H1 (cell line): ENCODE data around the gene INO80C. TPM values are rescaled to one million over a fixed set of nuclear protein-coding genes. Genes with fewer than 3 reads are reported as not detected.

Source experiments
- CTCF ChIA-PET: fragments of 300-600 bp; sonication (Branson Sonifier 250); formaldehyde crosslinking; loops from one replicate; lab custom pipeline; 2021; ENCODE audit not compliant: partially characterized antibody; lab: Charles Lee
- POLR2A ChIA-PET: fragments of 300-600 bp; sonication (Branson Sonifier 250); formaldehyde crosslinking; loops from one replicate; lab custom pipeline; 2021; ENCODE audit warnings: inconsistent platforms; ENCODE audit not compliant: partially characterized antibody; lab: Charles Lee
- DNase-seq, 2 experiments: peaks; one replicate each; pipeline versions ENCODE4 v3.0.0 to v3.0.0-alpha.2; 2010 to 2022; ENCODE audit warnings: low spot score in 2 of 2, low read depth in 1 of 2, mixed read lengths in 1 of 2
- FAIRE-seq: peaks from 2 replicates; lab custom pipeline; 2011; peaks lifted over from hg19 to GRCh38; lab: Jason Lieb, UNC
- H2AFZ ChIP-seq: 2 replicates; pipeline ENCODE4 v1.8.1; 2012; ENCODE audit warnings: low read length, inconsistent platforms
- H2AK5ac ChIP-seq: 2 replicates; pipeline ENCODE4 v1.6.1; 2013; ENCODE audit warnings: low read depth, low read length
- H2BK120ac ChIP-seq: replicated peaks from 2 replicates; pipeline ENCODE3; 2013; ENCODE audit warnings: low read depth, low read length, inconsistent platforms
- H2BK12ac ChIP-seq: 2 replicates; pipeline ENCODE4 v1.6.1; 2013; ENCODE audit warnings: low read depth, low read length
- H2BK15ac ChIP-seq: 2 replicates; pipeline ENCODE4 v1.6.1; 2013; ENCODE audit warnings: low read length
- H2BK20ac ChIP-seq: 2 replicates; pipeline ENCODE4 v1.6.1; 2013; ENCODE audit warnings: low read length
- H2BK5ac ChIP-seq: 2 replicates; pipeline ENCODE4 v1.6.1; 2013; ENCODE audit warnings: low read depth, low read length
- H3K14ac ChIP-seq: 2 replicates; pipeline ENCODE4 v1.6.1; 2013; ENCODE audit warnings: inconsistent platforms; ENCODE audit not compliant: insufficient read length
- H3K18ac ChIP-seq: 2 replicates; pipeline ENCODE4 v1.6.1; 2013; ENCODE audit warnings: low read length; ENCODE audit errors: extremely low read depth
- H3K23ac ChIP-seq: 2 replicates; pipeline ENCODE4 v1.6.1; 2013; ENCODE audit warnings: inconsistent platforms; ENCODE audit not compliant: insufficient read length
- H3K23me2 ChIP-seq: 2 replicates; pipeline ENCODE4 v1.6.1; 2013; ENCODE audit warnings: low read depth, low read length
- H3K27ac ChIP-seq: 2 replicates; pipeline ENCODE4 v1.6.1; 2011; ENCODE audit warnings: low read depth, low read length, inconsistent platforms
- H3K27me3 ChIP-seq, 4 experiments: replicated peaks in 1 of 4; 1 replicate in 1 of 4; 2 replicates in 3 of 4; pipeline versions ENCODE4 v1.6.1 to v1.8.1; 2011 to 2013; ENCODE audit warnings: low read length in 3 of 4, mild to moderate bottlenecking in 3 of 4, inconsistent platforms in 2 of 4, mixed read lengths in 2 of 4, moderate library complexity in 1 of 4; ENCODE audit not compliant: control insufficient read depth in 3 of 4, insufficient read depth in 3 of 4; ENCODE audit errors: extremely low read depth in 1 of 4
- H3K36me3 ChIP-seq, 4 experiments: 2 replicates each; pipeline versions ENCODE4 v1.6.1 to v1.8.1; 2011 to 2013; ENCODE audit warnings: mild to moderate bottlenecking in 4 of 4, low read length in 3 of 4, moderate library complexity in 2 of 4, control low read depth in 1 of 4, inconsistent platforms in 1 of 4; ENCODE audit not compliant: insufficient read depth in 4 of 4, control insufficient read depth in 2 of 4
- H3K4ac ChIP-seq: replicated peaks from 2 replicates; pipeline ENCODE3; 2013; ENCODE audit warnings: low read length, low read depth, mixed read lengths, inconsistent platforms; ENCODE audit not compliant: insufficient read length
- H3K4me1 ChIP-seq, 4 experiments: replicated peaks in 1 of 4; 1 replicate in 1 of 4; 2 replicates in 3 of 4; pipeline versions ENCODE4 v1.6.1 to v1.8.1; 2011 to 2013; ENCODE audit warnings: low read length in 3 of 4, inconsistent platforms in 2 of 4, mixed read lengths in 1 of 4; ENCODE audit not compliant: insufficient read depth in 4 of 4, control insufficient read depth in 3 of 4
- H3K4me2 ChIP-seq, 2 experiments: 2 replicates each; pipeline versions ENCODE4 v1.6.1 to v1.8.1; 2011 to 2013; ENCODE audit warnings: low read depth in 2 of 2, low read length in 2 of 2, control low read depth in 1 of 2, inconsistent platforms in 1 of 2, mild to moderate bottlenecking in 1 of 2; ENCODE audit not compliant: insufficient read depth in 1 of 2
- H3K4me3 ChIP-seq, 4 experiments: fragments of 200-600, 300-600 bp in 1 of 4; sonication (generic), shearing (Covaris generic), sonication (Bioruptor Twin) in 1 of 4; 2 replicates each; pipeline versions ENCODE4 v1.5.1 to v1.8.1; 2011 to 2016; ENCODE audit warnings: low read length in 4 of 4, low read depth in 3 of 4, control low read depth in 2 of 4, inconsistent platforms in 2 of 4, mild to moderate bottlenecking in 2 of 4, mixed read lengths in 1 of 4, moderate library complexity in 1 of 4; ENCODE audit not compliant: insufficient read depth in 2 of 4; ENCODE audit errors: extremely low read depth in 1 of 4
- H3K56ac ChIP-seq: replicated peaks from 2 replicates; pipeline ENCODE3; 2013; ENCODE audit warnings: low read depth, mild to moderate bottlenecking, mixed read lengths, low read length, inconsistent platforms; ENCODE audit not compliant: insufficient read length
- H3K79me1 ChIP-seq: 2 replicates; pipeline ENCODE4 v1.6.1; 2013; ENCODE audit warnings: low read depth, low read length, control low read depth
- H3K79me2 ChIP-seq, 2 experiments: 2 replicates each; pipeline versions ENCODE4 v1.6.1 to v1.8.1; 2012 to 2013; ENCODE audit warnings: low read length in 2 of 2, mild to moderate bottlenecking in 2 of 2, inconsistent platforms in 1 of 2; ENCODE audit not compliant: insufficient read depth in 2 of 2, control insufficient read depth in 1 of 2
- H3K9ac ChIP-seq, 4 experiments: replicated peaks in 1 of 4; 1 replicate in 1 of 4; 2 replicates in 3 of 4; pipeline versions ENCODE4 v1.6.1 to v1.8.1; 2011 to 2013; ENCODE audit warnings: low read depth in 3 of 4, low read length in 3 of 4, control low read depth in 2 of 4, mild to moderate bottlenecking in 2 of 4, moderate library complexity in 2 of 4, inconsistent platforms in 1 of 4; ENCODE audit errors: extremely low read depth in 1 of 4
- H3K9me3 ChIP-seq, 2 experiments: 2 replicates each; pipeline versions ENCODE4 v1.6.1 to v1.8.1; 2012 to 2013; ENCODE audit warnings: mild to moderate bottlenecking in 2 of 2, moderate library complexity in 2 of 2, control low read depth in 1 of 2, inconsistent platforms in 1 of 2, low read depth in 1 of 2, low read length in 1 of 2, mixed read lengths in 1 of 2; ENCODE audit not compliant: insufficient read depth in 2 of 2
- H4K20me1 ChIP-seq, 2 experiments: replicated peaks in 1 of 2; 2 replicates each; pipeline versions ENCODE3 to v1.8.1; 2011 to 2013; ENCODE audit warnings: inconsistent platforms in 2 of 2, low read length in 2 of 2, mild to moderate bottlenecking in 1 of 2; ENCODE audit not compliant: insufficient read depth in 2 of 2, control insufficient read depth in 1 of 2
- H4K5ac ChIP-seq: 2 replicates; pipeline ENCODE4 v1.6.1; 2013; ENCODE audit warnings: low read length, low read depth, mixed read lengths, inconsistent platforms; ENCODE audit not compliant: insufficient read length
- H4K8ac ChIP-seq: 2 replicates; pipeline ENCODE4 v1.8.0; 2013; ENCODE audit warnings: mild to moderate bottlenecking, moderate library complexity, low read length, inconsistent platforms; ENCODE audit not compliant: insufficient read depth; ENCODE audit errors: extremely low read depth
- H4K91ac ChIP-seq: replicated peaks from 2 replicates; pipeline ENCODE3; 2013; ENCODE audit warnings: low read length, mixed read lengths, inconsistent platforms; ENCODE audit not compliant: insufficient read length
- WGBS, 2 experiments: shearing (Covaris generic) in 1 of 2; methylation state at CpG; one replicate each; pipeline versions ENCODE4 v1.1.6 to v1.1.7; 2013 to 2015; ENCODE audit warnings: low lambda C conversion rate in 2 of 2, mixed read lengths in 2 of 2, inconsistent platforms in 1 of 2, low coverage in 1 of 2, missing lambda C conversion rate in 1 of 2; ENCODE audit not compliant: insufficient replicate concordance in 2 of 2, insufficient coverage in 1 of 2, insufficient read length in 1 of 2; ENCODE audit errors: extremely low coverage in 1 of 2, missing lambda C conversion rate in 1 of 2; 5-methylcytosine and 5-hydroxymethylcytosine counted together
- polyA plus RNA-seq, 7 experiments: library from polyadenylated mRNA; depleted of rRNA in 3 of 7; stranded (reverse) in 5 of 7; unstranded in 2 of 7; fragments of >200 nt in 5 of 7; fragments of 200-250 nt in 2 of 7; gene quantifications; 1 replicate in 5 of 7; 2 replicates in 1 of 7; 4 replicates in 1 of 7; pipeline versions ENCODE4 v1.2.1 to v1.2.3, GENCODE V29; 2011 to 2013; ENCODE audit warnings: missing spikeins in 2 of 7, mixed read lengths in 2 of 7
- total RNA-seq: library from RNA; stranded (reverse); fragmentation: NEBNext Ultra II Directional; extraction: Animal tissue kit (Norgen Biotek cat#: 25700); gene quantifications from 2 replicates; pipeline ENCODE4 v1.2.1, GENCODE V29; 2021

INO80C gene
- total and polyA plus RNA-seq, 2 of the 8 experiments (the other 6 are each of a cell fraction or from before 2014, with no cell fraction given), result 30.1 to 48.9 TPM

- Histone ChIP-seq H3K79me2 (peaks cover 0 to 30% of the 10 kb centered on the region in 2 experiments; a peak in 3 of 4 replicates), H2AK5ac (no peak overlapping the region), H3K36me3 (peaks cover 0 to 13% (median 2%) of the 10 kb centered on the region in 4 experiments; a peak in 7 of 8 replicates), H3K14ac (no peak overlapping the region), H3K4me3 (no peak overlapping the region), H4K8ac (no peak overlapping the region), H4K5ac (no peak overlapping the region), H3K9ac (no peak overlapping the region), H3K4ac (no peak overlapping the region), H4K20me1 (no peaks in the 10 kb centered on the region), H3K4me2 (no peak overlapping the region), H2BK20ac (no peak overlapping the region), H2BK5ac (no peak overlapping the region), H2AFZ (no peak overlapping the region), H3K79me1 (peaks cover 7% of the 10 kb centered on the region; the same call in 1 of the 2 replicates), H3K4me1 (no peaks in the 10 kb centered on the region), H3K56ac (no peak overlapping the region), H3K9me3 (no peaks in the 10 kb centered on the region), H4K91ac (no peak overlapping the region), H3K23ac (no peak overlapping the region), H3K27me3 (no peaks in the 10 kb centered on the region), H2BK120ac (no peak overlapping the region), H3K23me2 (no peaks in the 10 kb centered on the region), H2BK15ac (no peak overlapping the region), H2BK12ac (no peak overlapping the region), H3K18ac (no peak overlapping the region), H3K27ac (no peak overlapping the region)
- POLR2A ChIA-PET, result interaction anchor here (0.5 kb wide), 1 partner anchor 11 kb away, joined by 4 read pairs; no protein-coding TSS in a partner anchor
- 92% methylated on average over 1 of the region's 1 CpG; no CpG with 5 or more reads in 1 of the 2 experiments for WGBS, 2 experiments
- CTCF ChIA-PET, result interaction anchor here (1.2 kb wide), 1 partner anchor 13 kb away, joined by 4 read pairs; no protein-coding TSS in a partner anchor
- DNase-seq, result no peak
- no peak for FAIRE-seq
Observed at GRCh38 chr18:35477497-35477896, 20.3 kb downstream of the INO80C start.
